ENCODE measurements around the gene BCAS3.

Gene BCAS3

DNA sequence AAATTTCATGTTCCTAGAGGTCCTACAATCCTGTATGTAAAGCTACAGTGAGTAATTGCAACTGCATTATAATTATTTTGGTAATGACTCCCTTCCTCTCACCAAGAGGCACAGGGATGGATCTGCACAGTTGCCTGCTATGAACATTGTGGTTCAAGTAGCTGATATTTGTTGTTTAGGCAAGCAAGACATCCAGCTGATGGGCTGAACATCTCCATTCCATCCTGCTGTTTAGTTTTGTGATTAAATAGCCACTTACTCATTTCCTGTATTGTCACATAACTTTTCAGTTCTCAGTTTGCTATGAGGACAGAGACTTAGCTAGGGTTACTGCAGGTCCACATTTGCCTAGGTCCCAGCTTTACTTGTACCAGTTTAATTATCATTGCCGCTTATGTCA, 540.8 kb downstream of the BCAS3 start:
- no peak for DNase-seq (ENCODE audit: low spot score)
- TF ChIP-seq CTCF (IDR thresholded peaks at IDR 0.05; ENCODE audit: extremely low read depth, missing control alignments): no peak

GRCh38 chr17:61219460-61219859, 541.8 kb downstream of the BCAS3 start:
- no peak for DNase-seq (ENCODE audit: low spot score)
- TF ChIP-seq CTCF (IDR thresholded peaks at IDR 0.05; ENCODE audit: extremely low read depth, missing control alignments): no peak

GRCh38 chr17:61221181-61221580, 543.5 kb downstream of the BCAS3 start:
- TF ChIP-seq CTCF (IDR thresholded peaks at IDR 0.05; ENCODE audit: extremely low read depth, missing control alignments): no peak
- no peak for DNase-seq (ENCODE audit: low spot score)

DNA sequence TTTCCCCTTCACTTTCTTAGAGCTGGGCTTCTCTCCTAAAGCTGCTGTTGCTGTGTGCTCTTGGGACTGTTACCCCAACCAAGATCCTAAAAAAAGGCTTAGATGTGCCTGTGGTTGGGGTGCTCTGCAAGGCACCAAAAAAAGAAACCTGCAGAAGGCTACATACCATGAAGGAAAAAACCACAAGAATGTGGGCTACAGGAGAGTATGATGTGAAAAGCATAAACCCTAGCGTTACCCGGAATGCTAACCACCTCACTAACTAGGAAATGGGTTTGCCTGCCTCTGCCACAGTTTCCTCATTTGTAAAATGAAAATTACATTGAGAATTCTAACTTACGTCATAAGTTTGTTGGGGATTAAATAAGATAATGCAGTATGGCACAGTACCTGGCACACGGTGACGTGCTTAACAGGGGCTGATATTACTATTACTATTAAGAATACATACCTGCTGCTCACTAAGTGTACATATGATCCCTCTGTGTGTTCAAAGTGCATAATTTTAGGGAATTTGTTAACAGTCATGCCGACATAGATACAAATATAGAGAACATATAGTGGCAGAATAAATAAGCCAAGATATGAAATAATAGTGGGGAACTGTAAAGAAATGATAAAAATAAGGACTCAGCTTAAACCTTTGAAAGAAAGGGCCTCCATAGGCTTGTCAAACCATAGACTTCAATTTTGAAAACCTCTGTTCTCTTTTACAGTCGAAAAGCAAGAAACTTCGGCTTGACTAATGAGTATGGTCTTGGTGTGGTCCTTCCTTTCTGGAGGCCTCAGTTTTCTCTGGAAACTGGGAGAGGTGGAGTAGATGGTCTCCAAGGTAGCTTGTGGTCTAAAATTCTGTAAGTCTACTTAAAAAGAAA, 544.2 kb downstream of the BCAS3 start:
- no peak for TF ChIP-seq CTCF (IDR thresholded peaks at IDR 0.05; ENCODE audit: extremely low read depth, missing control alignments)

DNA sequence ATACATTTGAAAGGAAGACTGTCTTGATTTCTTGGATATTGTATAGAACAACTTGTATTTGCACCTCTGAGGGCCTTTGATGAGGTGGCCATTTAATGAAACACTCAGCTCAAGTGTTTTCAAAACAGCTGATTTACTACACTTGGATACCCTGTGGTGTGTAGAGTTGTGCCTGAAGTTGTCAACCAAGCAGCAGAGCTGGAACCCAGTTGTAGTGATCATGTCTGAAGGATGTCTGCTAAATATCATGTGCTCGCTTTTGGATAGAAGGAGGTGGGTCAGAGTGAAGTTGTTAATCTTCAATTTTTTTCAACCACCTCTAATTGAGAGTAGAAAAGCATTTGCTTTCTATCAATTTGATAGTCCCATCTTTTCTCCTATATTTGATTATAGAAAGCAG, 546.1 kb downstream of the BCAS3 start:
- TF ChIP-seq CTCF (IDR thresholded peaks at IDR 0.05; ENCODE audit: extremely low read depth, missing control alignments): no peak
- no peak for DNase-seq (ENCODE audit: low spot score)

More for the DNA sequence above, 544.2 kb downstream of the BCAS3 start:
- DNase-seq (ENCODE audit: low spot score): no peak

DNA sequence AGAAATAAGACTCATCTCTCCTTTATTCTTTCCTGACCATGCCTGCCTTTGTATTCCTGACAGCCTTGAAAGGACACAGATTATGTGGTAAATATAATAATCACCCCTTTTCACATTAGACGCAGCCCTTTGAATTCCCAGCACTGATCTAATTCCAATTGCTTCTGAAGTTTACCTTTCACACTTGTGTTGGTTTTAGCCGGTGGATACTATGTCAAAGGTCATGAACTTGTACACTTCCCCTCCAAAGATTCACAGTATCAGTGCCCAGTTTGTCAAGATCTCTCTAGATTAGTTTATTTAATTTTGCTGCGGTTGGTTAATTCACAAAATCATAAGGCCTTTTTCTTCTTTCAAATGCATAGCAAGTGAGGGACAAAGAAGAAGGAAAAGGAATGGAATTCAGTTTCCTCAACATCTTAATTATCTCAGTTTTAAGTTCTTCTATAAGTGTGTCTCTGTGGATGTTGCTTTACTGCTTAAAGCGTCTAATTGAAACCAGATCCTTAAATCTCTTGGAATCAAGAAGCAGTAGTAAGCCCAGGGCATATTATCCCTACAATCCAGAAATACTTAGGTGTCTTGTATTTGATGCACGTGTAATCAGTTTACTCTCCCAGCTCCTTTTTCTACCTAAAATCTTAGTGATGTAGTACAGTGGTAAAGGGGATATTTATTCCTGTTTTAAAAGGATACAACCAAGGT, 547.7 kb downstream of the BCAS3 start:
- DNase-seq (ENCODE audit: low spot score): no peak
- no peak for TF ChIP-seq CTCF (IDR thresholded peaks at IDR 0.05; ENCODE audit: extremely low read depth, missing control alignments)

DNA sequence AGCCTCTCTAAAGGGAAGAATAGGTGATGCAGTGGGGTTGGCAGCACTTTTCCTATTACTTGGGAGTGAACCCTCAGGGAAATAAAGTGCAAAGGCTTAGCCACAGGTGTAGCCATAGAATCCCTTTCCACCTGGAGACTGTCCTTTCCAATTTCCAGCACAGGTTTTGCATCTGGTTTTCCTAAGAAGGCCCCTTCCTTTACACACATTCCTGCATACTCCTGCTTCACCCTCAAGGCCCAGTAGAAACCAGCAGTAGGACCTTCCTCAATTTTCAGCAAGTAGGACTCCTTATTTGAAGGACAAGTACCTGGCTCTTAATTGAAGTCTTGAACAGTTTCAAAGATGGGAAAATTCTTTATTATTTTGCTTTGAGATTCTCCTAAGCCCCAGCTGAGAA, 550.2 kb downstream of the BCAS3 start:
- no peak for TF ChIP-seq CTCF (IDR thresholded peaks at IDR 0.05; ENCODE audit: extremely low read depth, missing control alignments)
- no peak for DNase-seq (ENCODE audit: low spot score)

All from GM20000 (cell line).